Esophagus squamous epithelium (tissue), 5 donors: Measurements from ENCODE around the gene DRC3. TPM values are rescaled to one million over a fixed set of nuclear protein-coding genes. Genes with fewer than 3 reads are reported as not detected.

Experiments
- DNase-seq: peaks from one replicate; lab custom pipeline; 2025; lab: John Stamatoyannopoulos, UW
- H3K27ac ChIP-seq, 4 donors: fragments of 200-600 bp; sonication (generic); one replicate each; pipeline ENCODE4 v1.5.1; 2016 to 2019; ENCODE audit warnings: mild to moderate bottlenecking in 1 of 4
- H3K27me3 ChIP-seq, 4 donors: fragments of 200-600 bp; sonication (generic); 1 replicate in 3 of 4; 2 replicates in 1 of 4; pipeline versions ENCODE4 v1.5.1 to v1.6.0; 2017 to 2021; ENCODE audit warnings: antibody characterized with exemption in 1 of 4
- H3K36me3 ChIP-seq, 3 donors: fragments of 200-600 bp; sonication (generic); one replicate each; pipeline ENCODE4 v1.5.1; 2016 to 2019
- H3K4me1 ChIP-seq, 3 donors: fragments of 200-600 bp; sonication (generic); one replicate each; pipeline ENCODE4 v1.5.1; 2017 to 2019
- H3K4me3 ChIP-seq, 4 donors: fragments of 200-600 bp; sonication (generic); 1 replicate in 3 of 4; 2 replicates in 1 of 4; pipeline ENCODE4 v1.5.1; 2016 to 2019; ENCODE audit warnings: mild to moderate bottlenecking in 2 of 4, moderate library complexity in 1 of 4
- H3K9me3 ChIP-seq, 3 donors: fragments of 200-600 bp; sonication (generic); one replicate each; pipeline ENCODE4 v1.5.1; 2016 to 2019
- POLR2A ChIP-seq, 4 donors: fragments of 450-650 bp; IDR thresholded peaks; one replicate each; pipeline ENCODE4 v1.6.1; 2017; ENCODE audit warnings: antibody characterized with exemption in 4 of 4, mild to moderate bottlenecking in 4 of 4, moderate library complexity in 3 of 4
- WGBS, 2 donors: methylation state at CpG; one replicate each; pipeline ENCODE4 v1.1.5; 2018; 5-methylcytosine and 5-hydroxymethylcytosine counted together
- intact Hi-C: fragments of 100-400 bp; cut with DNase I; formaldehyde crosslinking; loops from one replicate; pipeline ENCODE4 v1.15.0; 2022
- total RNA-seq, 4 donors: library from RNA; depleted of rRNA; stranded (reverse); fragments of >200 nt; gene quantifications; one replicate each; pipeline ENCODE4 v1.1.0, GENCODE V29; 2016
- TF ChIP-seq, protein P1 (sequence below), 6 experiments: fragments of 450-650 bp in 4 of 6; fragments of 200-600 bp in 2 of 6; sonication (generic) in 2 of 6; IDR thresholded peaks; one replicate each; pipeline ENCODE4 v1.5.1; 2016 to 2019; ENCODE audit warnings: antibody characterized with exemption in 6 of 6, mild to moderate bottlenecking in 4 of 6, moderate library complexity in 4 of 6
- donor health status: DM: yes; HTN: yes; CAD: no.

The DRC3 gene
- total RNA-seq, 4 donors from 2014 or later: 0.11 to 2.5 (median 1.3) TPM

DNA sequence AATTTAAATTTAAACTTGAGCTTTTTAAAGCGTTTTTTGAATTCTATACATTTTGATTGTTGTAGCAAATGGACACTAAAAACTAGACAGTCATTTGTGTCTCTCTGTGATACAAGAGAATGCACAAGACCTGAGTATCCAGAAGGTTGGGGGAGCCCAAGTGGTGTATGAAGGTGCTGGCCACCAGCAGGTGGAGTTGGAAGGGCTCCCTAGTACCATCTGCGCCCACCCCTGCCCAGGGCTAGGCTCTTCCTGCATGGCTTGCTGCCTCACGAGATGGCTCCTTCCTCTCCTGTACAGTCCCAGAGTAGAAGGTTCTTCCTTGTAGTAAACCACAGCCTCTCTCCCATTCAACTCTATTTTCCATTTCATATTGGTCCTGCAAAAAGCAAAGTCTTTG lies 83.6 kb downstream of the DRC3 start:
- WGBS, 2 donors: 89 to 96% methylated on average over 3 of the region's 3 CpGs
- TF ChIP-seq POLR2A (IDR thresholded peaks at IDR 0.05): no peak
- TF ChIP-seq, protein P1, sequence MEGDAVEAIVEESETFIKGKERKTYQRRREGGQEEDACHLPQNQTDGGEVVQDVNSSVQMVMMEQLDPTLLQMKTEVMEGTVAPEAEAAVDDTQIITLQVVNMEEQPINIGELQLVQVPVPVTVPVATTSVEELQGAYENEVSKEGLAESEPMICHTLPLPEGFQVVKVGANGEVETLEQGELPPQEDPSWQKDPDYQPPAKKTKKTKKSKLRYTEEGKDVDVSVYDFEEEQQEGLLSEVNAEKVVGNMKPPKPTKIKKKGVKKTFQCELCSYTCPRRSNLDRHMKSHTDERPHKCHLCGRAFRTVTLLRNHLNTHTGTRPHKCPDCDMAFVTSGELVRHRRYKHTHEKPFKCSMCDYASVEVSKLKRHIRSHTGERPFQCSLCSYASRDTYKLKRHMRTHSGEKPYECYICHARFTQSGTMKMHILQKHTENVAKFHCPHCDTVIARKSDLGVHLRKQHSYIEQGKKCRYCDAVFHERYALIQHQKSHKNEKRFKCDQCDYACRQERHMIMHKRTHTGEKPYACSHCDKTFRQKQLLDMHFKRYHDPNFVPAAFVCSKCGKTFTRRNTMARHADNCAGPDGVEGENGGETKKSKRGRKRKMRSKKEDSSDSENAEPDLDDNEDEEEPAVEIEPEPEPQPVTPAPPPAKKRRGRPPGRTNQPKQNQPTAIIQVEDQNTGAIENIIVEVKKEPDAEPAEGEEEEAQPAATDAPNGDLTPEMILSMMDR (IDR thresholded peaks at IDR 0.05): no peak
- intact Hi-C loops: no loop called here
- Histone ChIP-seq H3K27me3 (no peaks in the 10 kb centered on the region), H3K27ac (no peak overlapping the region), H3K4me1 (no peaks in the 10 kb centered on the region), H3K4me3 (no peak overlapping the region), H3K36me3 (peaks cover 5 to 96% (median 24%) of the 10 kb centered on the region in 3 donors), H3K9me3 (no peaks in the 10 kb centered on the region)
- DNase-seq: no peak

DNA sequence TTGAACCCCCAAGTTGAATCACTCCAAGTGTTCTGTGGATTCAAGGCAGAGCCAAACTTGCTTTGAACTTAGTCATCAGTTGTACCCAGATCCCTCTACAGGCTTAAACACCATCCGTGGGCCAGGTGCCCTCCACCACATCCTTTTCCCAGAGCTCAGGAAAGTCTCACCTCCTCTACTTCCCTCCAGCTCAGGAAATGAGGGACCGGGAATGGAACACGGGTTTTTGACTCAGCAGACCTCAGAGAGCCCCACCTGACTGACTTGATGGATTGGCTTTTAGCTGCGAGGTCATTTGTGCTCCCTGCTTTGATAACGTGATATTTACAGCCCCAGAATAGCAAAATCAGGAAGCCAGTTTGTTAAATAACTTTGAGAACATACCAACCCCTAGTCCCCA lies 86.6 kb downstream of the DRC3 start:
- Histone ChIP-seq H3K27me3 (no peaks in the 10 kb centered on the region), H3K9me3 (no peaks in the 10 kb centered on the region), H3K4me1 (no peaks in the 10 kb centered on the region), H3K4me3 (no peak overlapping the region), H3K27ac (no peak overlapping the region), H3K36me3 (peaks cover 12 to 100% (median 17%) of the 10 kb centered on the region in 3 donors)
- 20 to 55% methylated on average over 5 of the region's 5 CpGs for WGBS, 2 donors
- DNase-seq: no peak
- no peak for TF ChIP-seq POLR2A (IDR thresholded peaks at IDR 0.05)
- TF ChIP-seq, protein P1 (IDR thresholded peaks at IDR 0.05): no peak
- intact Hi-C loops: no loop called here

DNA sequence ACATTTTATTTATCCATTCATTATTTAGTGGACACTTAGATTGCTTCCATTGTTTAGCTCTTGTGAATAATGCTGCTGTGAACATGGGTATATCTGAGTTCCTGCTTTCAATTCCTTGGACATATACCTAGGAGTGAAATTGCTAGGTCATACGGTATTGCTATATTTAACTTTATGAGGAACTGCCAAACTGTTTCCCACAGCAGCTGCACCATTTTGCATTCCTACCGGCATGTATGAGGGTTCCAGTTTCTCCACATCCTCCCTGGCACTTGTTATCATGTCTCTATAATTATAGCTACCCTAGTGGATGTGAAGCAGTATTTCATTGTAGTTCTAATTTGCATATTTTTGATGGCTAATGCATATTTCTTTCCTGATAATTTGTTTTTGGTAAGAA lies 91.4 kb downstream of the DRC3 start:
- intact Hi-C loops: no loop called here
- TF ChIP-seq, protein P1 (IDR thresholded peaks at IDR 0.05): no peak
- TF ChIP-seq POLR2A (IDR thresholded peaks at IDR 0.05): no peak
- no peak for DNase-seq
- Histone ChIP-seq H3K4me3 (no peak overlapping the region), H3K27me3 (no peaks in the 10 kb centered on the region), H3K27ac (no peak overlapping the region), H3K4me1 (no peaks in the 10 kb centered on the region), H3K36me3 (peaks cover 3 to 86% (median 9%) of the 10 kb centered on the region in 3 donors), H3K9me3 (no peaks in the 10 kb centered on the region)
- WGBS, 2 donors: 71 to 73% methylated on average over 2 of the region's 2 CpGs

DNA sequence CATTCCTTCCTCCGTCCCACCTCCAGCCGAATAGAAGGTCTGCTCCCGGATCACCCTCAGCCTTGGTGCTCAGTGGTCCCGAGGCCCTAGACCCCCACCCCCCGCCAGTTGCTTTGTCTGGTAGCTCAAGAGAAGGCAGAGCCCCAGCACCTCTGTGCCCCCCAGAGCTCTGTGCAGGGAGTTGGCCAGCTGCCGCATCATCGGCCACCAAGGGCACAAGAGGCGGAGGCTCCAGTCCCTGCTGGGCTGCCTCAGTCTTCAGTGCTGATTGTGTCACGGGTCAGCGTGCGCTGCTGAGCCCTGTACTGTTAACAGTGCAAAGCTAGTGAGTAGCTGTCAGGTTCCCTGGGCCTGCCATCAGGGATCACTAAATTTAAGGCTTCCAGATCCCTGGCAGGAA lies 92.9 kb downstream of the DRC3 start:
- Histone ChIP-seq H3K27ac (no peak overlapping the region), H3K9me3 (no peaks in the 10 kb centered on the region), H3K4me1 (peaks cover 0 to under 1% (median 0%) of the 10 kb centered on the region in 3 donors), H3K27me3 (no peaks in the 10 kb centered on the region), H3K36me3 (peaks cover 0 to 72% (median 9%) of the 10 kb centered on the region in 3 donors), H3K4me3 (no peak overlapping the region)
- DNase-seq: no peak
- WGBS, 2 donors: 95 to 96% methylated on average over 3 to 6 of the region's 11 CpGs
- no peak for TF ChIP-seq POLR2A (IDR thresholded peaks at IDR 0.05)
- TF ChIP-seq, protein P1 (IDR thresholded peaks at IDR 0.05): no peak
- intact Hi-C loops: no loop called here

Other genes starting within 250 kb of the DRC3 start
- 100 to 1,000 TPM in 2 of 4 donors, 10 to 100 TPM in 2; 55.0 to 137 (median 108) TPM for gene SREBF1, start 135.9 kb upstream of the DRC3 start, total RNA-seq
- gene TOM1L2, start 462 bp upstream of the DRC3 start, total RNA-seq: 100 to 1,000 TPM in 1 of 4 donors, 10 to 100 TPM in 3; 55.5 to 118 (median 73.3) TPM
- gene ATPAF2, start 66.3 kb downstream of the DRC3 start, total RNA-seq: 10 to 100 TPM; 15.8 to 26.9 (median 20.7) TPM
- gene GID4, start 66.5 kb downstream of the DRC3 start, total RNA-seq: 10 to 100 TPM in 2 of 4 donors, 1 to 10 TPM in 2; 7.5 to 18.1 (median 11.6) TPM
- gene DRG2, start 115.1 kb downstream of the DRC3 start, total RNA-seq: 10 to 100 TPM; 31.8 to 45.4 (median 37.9) TPM
- 1 to 10 TPM in 1 of 4 donors, under 1 TPM in 2, not detected in 1; 0.18 to 1.7 (median 0.30) TPM for gene MYO15A, start 135.9 kb downstream of the DRC3 start, total RNA-seq
- 10 to 100 TPM; 55.8 to 58.9 (median 56.9) TPM for gene ALKBH5, start 211.0 kb downstream of the DRC3 start, total RNA-seq